ENCODE measurements around the gene TGFB3.

GRCh38 chr14:75933712-75934296, 48.0 kb downstream of the TGFB3 start:
- no peak for TF ChIP-seq CTCF (IDR thresholded peaks at IDR 0.05 in 2 of 3, conservative IDR thresholded peaks at IDR 0.05 in 1 of 3; ENCODE audit: borderline replicate concordance in 1 of 3, insufficient read depth in 1 of 3, low read depth in 2 of 3, low read length in 2 of 3)
- no peak for TF ChIP-seq EZH2 (IDR thresholded peaks at IDR 0.05)
- TF ChIP-seq MAX (IDR thresholded peaks at IDR 0.05), result no peak
- no peak for TF ChIP-seq ZNF274 (IDR thresholded peaks at IDR 0.05; ENCODE audit: low read depth, low read length)
- no peak for TF ChIP-seq YY1 (IDR thresholded peaks at IDR 0.05; ENCODE audit: extremely low read depth, insufficient replicate concordance, low read depth, low read length)
- no peak for TF ChIP-seq POLR2AphosphoS5 (IDR thresholded peaks at IDR 0.05; ENCODE audit: low read depth, low read length)
- no peak for TF ChIP-seq REST (IDR thresholded peaks at IDR 0.05; ENCODE audit: low read depth)
- no peak for TF ChIP-seq ATF3 (IDR thresholded peaks at IDR 0.05)
- TF ChIP-seq RAD21 (IDR thresholded peaks at IDR 0.05; ENCODE audit: low read depth), result no peak
